Measurements from ENCODE around the gene TRAPPC10. TPM values are rescaled to one million over a fixed set of nuclear protein-coding genes. Genes with fewer than 3 reads are reported as not detected.

TRAPPC10 gene
- total and polyA plus RNA-seq, 2 of the 8 experiments (the other 6 are each of a cell fraction or from before 2014, with no cell fraction given), result 18.5 to 29.8 TPM

DNA sequence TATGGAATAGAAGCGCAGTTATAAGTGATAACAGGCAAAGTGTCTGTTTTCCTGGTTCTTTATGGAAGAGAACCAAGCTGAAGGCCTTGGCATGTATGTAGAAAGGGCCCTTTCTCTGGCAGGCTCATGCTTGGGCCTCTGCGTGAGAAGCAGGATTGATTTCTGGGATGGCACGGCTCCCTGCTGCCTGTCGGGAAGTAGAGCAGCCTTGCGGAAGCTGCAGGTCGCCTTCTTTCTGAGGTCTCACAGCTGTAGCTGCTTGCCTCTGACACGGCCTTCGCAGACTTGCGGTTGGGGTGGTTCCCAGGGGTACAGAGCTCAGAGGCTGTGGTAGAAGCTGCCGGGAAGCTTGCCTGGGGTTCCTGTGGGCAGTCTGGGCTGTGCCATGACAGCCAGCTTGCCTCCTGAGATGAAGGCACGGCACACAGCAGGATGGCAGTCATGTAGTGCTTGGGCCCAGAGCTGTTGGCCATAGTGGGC, 39.4 kb downstream of the TRAPPC10 start:
- Histone ChIP-seq H3K4me1 (replicated peaks in 1 of 4; ENCODE audit: control insufficient read depth in 3 of 4, insufficient read depth in 4 of 4, low read length in 3 of 4) (no peaks in the 10 kb centered on the region), H3K79me1 (ENCODE audit: low read depth, low read length) (peaks cover 19% of the 10 kb centered on the region), H2BK5ac (ENCODE audit: low read depth, low read length) (no peak overlapping the region; the same call in 1 of the 2 replicates), H3K56ac (replicated peaks; ENCODE audit: insufficient read length, low read depth, low read length) (no peak overlapping the region), H3K4ac (replicated peaks; ENCODE audit: insufficient read length, low read depth, low read length) (no peak overlapping the region), H3K27ac (ENCODE audit: low read depth, low read length) (no peak overlapping the region), H2AK5ac (ENCODE audit: low read depth, low read length) (no peak overlapping the region), H3K36me3 (ENCODE audit: control insufficient read depth in 2 of 4, insufficient read depth in 4 of 4, low read length in 3 of 4) (peaks cover 0 to 8% (median 4%) of the 10 kb centered on the region in 4 experiments; a peak in 4 of 8 replicates), H4K20me1 (replicated peaks in 1 of 2; ENCODE audit: control insufficient read depth in 1 of 2, insufficient read depth in 2 of 2, low read length in 2 of 2) (peaks cover 5 to 6% of the 10 kb centered on the region in 2 experiments), H2BK15ac (ENCODE audit: low read length) (no peak overlapping the region), H2BK20ac (ENCODE audit: low read length) (no peak overlapping the region), H3K79me2 (ENCODE audit: control insufficient read depth in 1 of 2, insufficient read depth in 2 of 2, low read length in 2 of 2) (peaks cover 3 to 26% of the 10 kb centered on the region in 2 experiments; a peak in 3 of 4 replicates), H3K9me3 (ENCODE audit: insufficient read depth in 2 of 2, low read depth in 1 of 2, low read length in 1 of 2) (no peaks in the 10 kb centered on the region), H4K91ac (replicated peaks; ENCODE audit: insufficient read length, low read length) (no peak overlapping the region), H4K5ac (ENCODE audit: insufficient read length, low read depth, low read length) (no peak overlapping the region), H2BK12ac (ENCODE audit: low read depth, low read length) (no peak overlapping the region), H3K27me3 (replicated peaks in 1 of 4; ENCODE audit: control insufficient read depth in 3 of 4, extremely low read depth in 1 of 4, insufficient read depth in 3 of 4, low read length in 3 of 4) (no peaks in the 10 kb centered on the region; a peak in 1 of 7 replicates), H3K4me3 (ENCODE audit: extremely low read depth in 1 of 4, insufficient read depth in 2 of 4, low read depth in 3 of 4, low read length in 4 of 4) (no peak overlapping the region), H4K8ac (ENCODE audit: extremely low read depth, insufficient read depth, low read length) (no peak overlapping the region), H3K14ac (ENCODE audit: insufficient read length) (no peak overlapping the region), H2BK120ac (replicated peaks; ENCODE audit: low read depth, low read length) (no peak overlapping the region), H3K9ac (replicated peaks in 1 of 4; ENCODE audit: extremely low read depth in 1 of 4, low read depth in 3 of 4, low read length in 3 of 4) (no peak overlapping the region), H3K23me2 (ENCODE audit: low read depth, low read length) (no peaks in the 10 kb centered on the region), H3K18ac (ENCODE audit: extremely low read depth, low read length) (no peak overlapping the region), H3K4me2 (ENCODE audit: insufficient read depth in 1 of 2, low read depth in 2 of 2, low read length in 2 of 2) (no peak overlapping the region), H3K23ac (ENCODE audit: insufficient read length) (no peak overlapping the region), H2AFZ (ENCODE audit: low read length) (no peak overlapping the region)
- 84% methylated on average over 11 of the region's 11 CpGs; no CpG with 5 or more reads in 1 of the 2 experiments for WGBS, 2 experiments (ENCODE audit: extremely low coverage in 1 of 2, insufficient coverage in 1 of 2, insufficient read length in 1 of 2, insufficient replicate concordance in 2 of 2, low coverage in 1 of 2, low lambda C conversion rate in 2 of 2, missing lambda C conversion rate in 1 of 2)
- ChIA-PET POLR2A (ENCODE audit: partially characterized antibody) (no interaction called here), CTCF (ENCODE audit: partially characterized antibody) (interaction anchor here (1.0 to 2.2 kb wide), 4 partner anchors 12 to 38 kb away, joined by 3 to 7 read pairs (median 6); no protein-coding TSS in a partner anchor)
- FAIRE-seq, result no peak
- DNase-seq (ENCODE audit: low read depth in 1 of 2, low spot score in 2 of 2), result no peak
- TF ChIP-seq, protein P1, sequence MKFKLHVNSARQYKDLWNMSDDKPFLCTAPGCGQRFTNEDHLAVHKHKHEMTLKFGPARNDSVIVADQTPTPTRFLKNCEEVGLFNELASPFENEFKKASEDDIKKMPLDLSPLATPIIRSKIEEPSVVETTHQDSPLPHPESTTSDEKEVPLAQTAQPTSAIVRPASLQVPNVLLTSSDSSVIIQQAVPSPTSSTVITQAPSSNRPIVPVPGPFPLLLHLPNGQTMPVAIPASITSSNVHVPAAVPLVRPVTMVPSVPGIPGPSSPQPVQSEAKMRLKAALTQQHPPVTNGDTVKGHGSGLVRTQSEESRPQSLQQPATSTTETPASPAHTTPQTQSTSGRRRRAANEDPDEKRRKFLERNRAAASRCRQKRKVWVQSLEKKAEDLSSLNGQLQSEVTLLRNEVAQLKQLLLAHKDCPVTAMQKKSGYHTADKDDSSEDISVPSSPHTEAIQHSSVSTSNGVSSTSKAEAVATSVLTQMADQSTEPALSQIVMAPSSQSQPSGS (IDR thresholded peaks at IDR 0.05; ENCODE audit: low read length), result no peak
- TF ChIP-seq SP4 (IDR thresholded peaks at IDR 0.05; ENCODE audit: low read length) (no peak), HDAC6 (IDR thresholded peaks at IDR 0.05; ENCODE audit: low read depth, low read length) (no peak), SUZ12 (IDR thresholded peaks at IDR 0.05; ENCODE audit: low read length) (no peak), CHD2 (IDR thresholded peaks at IDR 0.05; ENCODE audit: low read length) (no peak), BRCA1 (IDR thresholded peaks at IDR 0.05; ENCODE audit: low read depth, low read length) (no peak), CBX5 (IDR thresholded peaks at IDR 0.05; ENCODE audit: low read depth, low read length) (no peak)
